HUES64 (cell line): ENCODE data around the gene ZDHHC21.

Experiments used
- H3K27ac ChIP-seq: 2 replicates; pipeline ENCODE4 v1.7.0; 2013; ENCODE audit warnings: low read depth, low read length, inconsistent platforms
- H3K27me3 ChIP-seq: 2 replicates; pipeline ENCODE4 v1.6.1; 2013; ENCODE audit warnings: mild to moderate bottlenecking, low read length; ENCODE audit not compliant: insufficient read depth
- H3K36me3 ChIP-seq: 2 replicates; pipeline ENCODE4 v1.6.1; 2013; ENCODE audit warnings: mild to moderate bottlenecking, low read length; ENCODE audit not compliant: insufficient read depth
- H3K4me1 ChIP-seq: 2 replicates; pipeline ENCODE4 v1.6.1; 2013; ENCODE audit warnings: mild to moderate bottlenecking, low read length, moderate library complexity; ENCODE audit not compliant: insufficient read depth
- H3K4me3 ChIP-seq: 2 replicates; pipeline ENCODE4 v1.5.1; 2013; ENCODE audit warnings: mild to moderate bottlenecking, low read length, moderate library complexity
- H3K9ac ChIP-seq: 2 replicates; pipeline ENCODE4 v1.6.1; 2013; ENCODE audit warnings: mild to moderate bottlenecking, low read depth, low read length
- H3K9me3 ChIP-seq: 2 replicates; pipeline ENCODE4 v1.6.1; 2013; ENCODE audit warnings: low read depth, low read length; ENCODE audit not compliant: insufficient read depth
- whole genome bisulfite sequencing: fragments of 150-250, 120-280 bp; methylation state at CpG from one replicate; pipeline ENCODE4 v1.1.7; 2013; ENCODE audit warnings: missing lambda C conversion rate; 5-methylcytosine and 5-hydroxymethylcytosine counted together

Gene ZDHHC21

GRCh38 chr9:14616188-14616982, 76.8 kb downstream of the ZDHHC21 start:
- H3K27me3 ChIP-seq: no peaks in the 10 kb centered on the region
- no peaks in the 10 kb centered on the region for H3K4me1 ChIP-seq
- H3K27ac ChIP-seq: no peak overlapping the region
- H3K4me3 ChIP-seq: no peak overlapping the region
- H3K36me3 ChIP-seq: peaks cover 4% of the 10 kb centered on the region; the same call in 1 of the 2 replicates
- 88% methylated on average over 1 of the region's 3 CpGs for WGBS
- no peaks in the 10 kb centered on the region for H3K9me3 ChIP-seq
- no peak overlapping the region for H3K9ac ChIP-seq

GRCh38 chr9:14608540-14608939, 84.7 kb downstream of the ZDHHC21 start:
- Histone ChIP-seq H3K9ac (no peak overlapping the region), H3K4me3 (no peak overlapping the region), H3K4me1 (no peaks in the 10 kb centered on the region), H3K36me3 (peaks cover 5% of the 10 kb centered on the region; the same call in 1 of the 2 replicates), H3K27me3 (no peaks in the 10 kb centered on the region), H3K27ac (no peak overlapping the region), H3K9me3 (no peaks in the 10 kb centered on the region)
- WGBS: 95% methylated on average over 1 of the region's 2 CpGs

DNA sequence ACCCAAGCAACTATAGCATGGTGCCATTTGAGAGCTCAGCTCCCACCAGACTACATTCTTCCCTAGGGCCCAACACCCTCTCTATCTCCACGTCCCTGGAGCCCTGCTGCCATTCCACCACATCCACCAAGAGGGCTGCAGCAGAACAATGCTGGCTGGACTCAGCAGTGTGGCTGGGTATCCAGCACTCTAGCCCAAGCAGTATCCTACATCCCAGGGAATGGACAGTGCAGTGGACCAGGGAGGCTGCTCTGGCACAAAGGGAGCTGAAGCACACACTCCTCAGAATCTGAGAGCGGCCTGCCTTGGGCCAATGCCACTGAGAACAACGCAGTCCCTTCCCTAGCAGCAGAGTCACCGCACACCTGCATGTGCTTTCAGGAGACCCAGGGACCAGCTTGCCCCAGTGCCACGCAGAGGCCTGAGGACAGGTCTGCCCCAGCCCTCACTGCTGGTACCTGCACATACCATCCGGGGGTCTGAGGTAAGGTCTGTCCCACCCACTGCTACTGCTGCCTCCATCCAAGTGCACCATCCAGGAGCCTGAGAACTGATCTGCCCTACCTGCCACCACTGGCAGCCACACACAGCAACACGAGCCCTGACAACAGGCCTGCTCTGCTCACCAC, 95.9 kb downstream of the ZDHHC21 start:
- 92% methylated on average over 7 of the region's 7 CpGs for WGBS
- Histone ChIP-seq H3K4me1 (no peaks in the 10 kb centered on the region), H3K9ac (no peak overlapping the region), H3K36me3 (no peaks in the 10 kb centered on the region; the same call in 1 of the 2 replicates), H3K4me3 (no peak overlapping the region), H3K27me3 (no peaks in the 10 kb centered on the region), H3K27ac (no peak overlapping the region), H3K9me3 (0 out of 2 replicates have a peak, but pooled peaks cover 3% of the 10 kb centered on the region)

- no peak overlapping the region for H3K27ac ChIP-seq
- no peak overlapping the region for H3K9ac ChIP-seq
- WGBS: 97% methylated on average over 3 of the region's 3 CpGs
- no peaks in the 10 kb centered on the region; the same call in 1 of the 2 replicates for H3K36me3 ChIP-seq
- no peaks in the 10 kb centered on the region for H3K9me3 ChIP-seq
- no peaks in the 10 kb centered on the region for H3K4me1 ChIP-seq
- H3K27me3 ChIP-seq: no peaks in the 10 kb centered on the region
- no peak overlapping the region for H3K4me3 ChIP-seq
Observed at GRCh38 chr9:14593406-14593805, 99.8 kb downstream of the ZDHHC21 start.

- no peaks in the 10 kb centered on the region for H3K27me3 ChIP-seq
- WGBS: 99% methylated on average over 3 of the region's 3 CpGs
- H3K9me3 ChIP-seq: no peaks in the 10 kb centered on the region
- no peaks in the 10 kb centered on the region; the same call in 1 of the 2 replicates for H3K36me3 ChIP-seq
- H3K9ac ChIP-seq: no peak overlapping the region
- H3K4me1 ChIP-seq: no peaks in the 10 kb centered on the region
- H3K27ac ChIP-seq: no peak overlapping the region
- H3K4me3 ChIP-seq: no peak overlapping the region
Observed at GRCh38 chr9:14591411-14591810, 101.8 kb downstream of the ZDHHC21 start.

DNA sequence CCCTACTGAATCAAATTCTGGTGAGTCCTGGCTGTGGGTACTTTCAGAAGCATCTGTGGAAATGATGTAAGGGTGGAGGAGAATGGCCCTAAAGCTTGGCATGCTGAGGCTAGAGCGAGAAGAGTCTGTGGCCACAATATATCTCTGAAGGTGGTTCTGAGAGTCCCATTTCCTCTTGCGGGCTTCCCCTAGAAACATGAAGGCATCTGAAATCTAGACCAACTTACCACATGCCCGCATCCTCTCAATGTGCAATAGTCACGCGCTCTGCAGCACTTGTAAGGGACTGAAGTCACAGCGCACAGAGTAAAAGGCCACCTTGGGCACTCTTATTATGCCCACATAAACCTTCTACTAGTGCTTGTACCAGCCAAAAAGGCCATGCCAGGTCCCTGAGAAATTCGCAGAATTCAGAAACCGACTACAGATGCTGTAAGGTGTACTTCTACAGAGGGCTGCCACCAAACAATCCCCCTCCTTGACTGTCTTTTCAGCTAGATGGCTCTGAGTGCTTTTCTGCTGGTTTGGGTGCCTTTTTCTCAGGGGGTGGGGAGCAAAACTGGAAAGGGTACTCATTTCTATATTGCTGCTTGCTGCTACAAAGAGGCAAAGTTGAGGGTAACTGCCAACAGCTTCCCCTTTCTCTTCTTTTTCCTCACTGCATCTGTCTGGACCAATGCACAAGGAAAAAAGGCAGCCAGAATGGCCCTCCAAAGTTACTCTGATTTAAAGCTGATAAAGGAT, 107.3 kb downstream of the ZDHHC21 start:
- no peaks in the 10 kb centered on the region for H3K27me3 ChIP-seq
- H3K4me3 ChIP-seq: no peak overlapping the region
- no peaks in the 10 kb centered on the region for H3K36me3 ChIP-seq
- H3K4me1 ChIP-seq: no peaks in the 10 kb centered on the region
- H3K27ac ChIP-seq: no peak overlapping the region
- H3K9ac ChIP-seq: no peak overlapping the region
- H3K9me3 ChIP-seq: peaks cover 5% of the 10 kb centered on the region; the same call in 1 of the 2 replicates
- 71% methylated on average over 8 of the region's 8 CpGs for WGBS

DNA sequence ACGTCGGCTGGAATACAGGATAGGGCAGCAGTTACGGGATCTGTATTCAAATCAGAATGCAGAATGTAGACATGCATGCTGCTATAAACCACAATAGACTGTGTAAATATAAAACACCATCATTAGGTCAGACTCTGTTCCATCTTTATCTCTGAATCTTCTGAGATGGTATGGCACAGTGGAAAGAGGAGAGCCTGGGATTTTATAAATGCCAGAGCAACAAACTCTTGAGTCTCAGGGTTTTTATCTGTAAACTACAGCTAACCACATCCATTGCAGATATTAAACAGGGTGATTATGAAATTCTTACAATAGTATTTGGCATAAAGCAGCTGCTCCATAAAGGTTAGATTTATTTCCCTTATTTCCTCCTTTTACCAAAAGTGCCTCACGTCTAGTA, 108.7 kb downstream of the ZDHHC21 start:
- Histone ChIP-seq H3K27me3 (no peaks in the 10 kb centered on the region), H3K9me3 (peaks cover 5% of the 10 kb centered on the region; the same call in 1 of the 2 replicates), H3K27ac (no peak overlapping the region), H3K36me3 (no peaks in the 10 kb centered on the region), H3K4me1 (no peaks in the 10 kb centered on the region), H3K4me3 (no peak overlapping the region), H3K9ac (no peak overlapping the region)
- 94% methylated on average over 3 of the region's 4 CpGs for WGBS

DNA sequence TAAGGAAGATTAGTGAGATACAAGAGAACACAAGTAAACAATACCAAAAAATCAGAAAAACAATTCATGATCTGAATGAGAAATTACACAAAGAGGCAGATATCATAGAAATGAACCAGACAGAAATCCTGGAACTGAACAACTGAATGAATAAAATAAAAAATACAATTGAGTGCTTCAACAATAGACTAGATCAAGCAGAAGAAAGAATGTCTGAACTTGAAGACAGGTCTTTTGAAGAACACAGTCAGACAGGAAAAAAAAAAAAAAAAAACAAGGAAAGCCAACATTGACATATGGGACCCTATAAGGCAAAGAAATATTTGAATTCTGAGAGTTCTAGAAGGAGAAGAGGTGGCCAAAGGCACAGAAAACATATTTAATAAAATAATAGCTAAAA, 115.2 kb downstream of the ZDHHC21 start:
- no peak overlapping the region for H3K27ac ChIP-seq
- H3K4me3 ChIP-seq: no peak overlapping the region
- H3K27me3 ChIP-seq: no peaks in the 10 kb centered on the region
- no peaks in the 10 kb centered on the region for H3K4me1 ChIP-seq
- H3K9ac ChIP-seq: no peak overlapping the region
- peaks cover 5% of the 10 kb centered on the region; the same call in 1 of the 2 replicates for H3K9me3 ChIP-seq
- no peaks in the 10 kb centered on the region for H3K36me3 ChIP-seq

- H3K4me1 ChIP-seq: no peaks in the 10 kb centered on the region
- no peaks in the 10 kb centered on the region for H3K36me3 ChIP-seq
- no peak overlapping the region for H3K9ac ChIP-seq
- no peak overlapping the region for H3K4me3 ChIP-seq
- 96% methylated on average over 1 of the region's 1 CpG for WGBS
- no peaks in the 10 kb centered on the region for H3K9me3 ChIP-seq
- no peaks in the 10 kb centered on the region for H3K27me3 ChIP-seq
- H3K27ac ChIP-seq: no peak overlapping the region
Observed at GRCh38 chr9:14574173-14574572, 119.1 kb downstream of the ZDHHC21 start.

- H3K36me3 ChIP-seq: no peaks in the 10 kb centered on the region
- peaks cover 2% of the 10 kb centered on the region for H3K4me1 ChIP-seq
- no peak overlapping the region for H3K27ac ChIP-seq
- H3K9ac ChIP-seq: no peak overlapping the region
- no peak overlapping the region for H3K4me3 ChIP-seq
- no peaks in the 10 kb centered on the region for H3K9me3 ChIP-seq
- H3K27me3 ChIP-seq: no peaks in the 10 kb centered on the region
- WGBS: 100% methylated on average over 3 of the region's 4 CpGs
Observed at GRCh38 chr9:14573319-14573718, 119.9 kb downstream of the ZDHHC21 start.
